Endothelial cell of umbilical vein (primary cell): ENCODE data around the gene CPT1A. TPM values are rescaled to one million over a fixed set of nuclear protein-coding genes. Genes with fewer than 3 reads are reported as not detected.

Experiments used
- BruUV-seq: library from RNA; stranded (reverse); fragments of 400-500 nt; replicated peaks from 2 replicates; lab custom pipeline; 2021; lab: Mats Ljungman, UMichigan
- CTCF ChIA-PET: fragments of 300-600, 350-600 bp; sonication (Branson Sonifier 250); formaldehyde crosslinking; loops from one replicate; lab custom pipeline; 2021; ENCODE audit warnings: antibody characterized with exemption, inconsistent platforms; lab: Charles Lee
- POLR2A ChIA-PET: fragments of 300-600, 350-600 bp; sonication (Branson Sonifier 250); formaldehyde crosslinking; loops from one replicate; lab custom pipeline; 2021; ENCODE audit warnings: antibody characterized with exemption, inconsistent platforms; lab: Charles Lee
- DNase-seq: peaks from one replicate; pipeline ENCODE4 v3.0.0-alpha.2; 2011; ENCODE audit warnings: low read depth, low spot score
- FAIRE-seq: peaks from 2 replicates; lab custom pipeline; 2011; peaks lifted over from hg19 to GRCh38; lab: Jason Lieb, UNC
- H2AFZ ChIP-seq: 2 replicates; pipeline ENCODE4 v1.6.0; 2012; ENCODE audit warnings: low read depth, low read length, control low read depth, inconsistent platforms
- H3K27ac ChIP-seq: 2 replicates; pipeline ENCODE4 v1.5.1; 2011; ENCODE audit warnings: low read depth, mild to moderate bottlenecking, control low read depth, low read length, moderate library complexity; ENCODE audit not compliant: insufficient read depth
- H3K27me3 ChIP-seq, 2 experiments: 2 replicates each; pipeline versions ENCODE4 v1.6.0 to v1.6.1; 2011; ENCODE audit warnings: low read length in 2 of 2, mixed read lengths in 1 of 2; ENCODE audit not compliant: control insufficient read depth in 2 of 2, insufficient read depth in 2 of 2
- H3K36me3 ChIP-seq, 2 experiments: 2 replicates in 1 of 2; 3 replicates in 1 of 2; pipeline ENCODE4 v1.5.1; 2011; ENCODE audit warnings: low read length in 2 of 2, mild to moderate bottlenecking in 1 of 2, moderate library complexity in 1 of 2; ENCODE audit not compliant: control insufficient read depth in 2 of 2, insufficient read depth in 2 of 2; ENCODE audit errors: extremely low read depth in 1 of 2
- H3K4me1 ChIP-seq: 3 replicates; pipeline ENCODE4 v1.5.1; 2011; ENCODE audit warnings: mild to moderate bottlenecking, low read length; ENCODE audit not compliant: control insufficient read depth, insufficient read depth; ENCODE audit errors: extremely low read depth
- H3K4me2 ChIP-seq: 2 replicates; pipeline ENCODE4 v1.6.1; 2011; ENCODE audit warnings: low read length, control low read depth, mixed read lengths; ENCODE audit not compliant: insufficient read depth
- H3K4me3 ChIP-seq, 3 experiments: fragments of 200-600 bp in 1 of 3; sonication (generic), shearing (Covaris generic) in 1 of 3; replicated peaks in 1 of 3; 2 replicates each; pipeline ENCODE4 v1.5.1; 2011 to 2016; ENCODE audit warnings: control low read depth in 3 of 3, low read length in 3 of 3, mild to moderate bottlenecking in 2 of 3, inconsistent platforms in 1 of 3, low read depth in 1 of 3, moderate library complexity in 1 of 3; ENCODE audit not compliant: insufficient read depth in 1 of 3
- H3K79me2 ChIP-seq: 2 replicates; pipeline ENCODE4 v1.6.0; 2012; ENCODE audit warnings: low read length, inconsistent platforms; ENCODE audit not compliant: control insufficient read depth, insufficient read depth
- H3K9ac ChIP-seq: replicated peaks from 2 replicates; pipeline ENCODE3; 2011; ENCODE audit warnings: low read length, control low read depth; ENCODE audit not compliant: insufficient read depth; ENCODE audit errors: extremely low read depth
- H3K9me1 ChIP-seq: replicated peaks from 3 replicates; pipeline ENCODE4 v1.6.0; 2011; ENCODE audit warnings: mild to moderate bottlenecking, low read length; ENCODE audit not compliant: control insufficient read depth, insufficient read depth; ENCODE audit errors: extremely low read depth
- H3K9me3 ChIP-seq: replicated peaks from 2 replicates; pipeline ENCODE4 v1.5.1; 2012; ENCODE audit warnings: low read length, inconsistent platforms; ENCODE audit not compliant: control insufficient read depth, insufficient read depth
- H4K20me1 ChIP-seq: replicated peaks from 2 replicates; pipeline ENCODE3; 2011; ENCODE audit warnings: mild to moderate bottlenecking, low read length; ENCODE audit not compliant: control insufficient read depth, insufficient read depth; ENCODE audit errors: extremely low read depth
- EZH2 ChIP-seq: IDR thresholded peaks from 2 replicates; pipeline ENCODE4 v1.6.1; 2012; ENCODE audit warnings: borderline replicate concordance, low read depth, mild to moderate bottlenecking, moderate library complexity, low read length, inconsistent platforms; ENCODE audit not compliant: severe bottlenecking
- FOS ChIP-seq: IDR thresholded peaks from 2 replicates; pipeline ENCODE4 v1.6.1; 2011; ENCODE audit warnings: mild to moderate bottlenecking, low read length, moderate library complexity, borderline replicate concordance; ENCODE audit not compliant: insufficient read depth
- GATA2 ChIP-seq: IDR thresholded peaks from 2 replicates; pipeline ENCODE4 v1.7.0; 2011; ENCODE audit warnings: low read depth, mild to moderate bottlenecking, moderate library complexity, mixed read lengths, low read length; ENCODE audit not compliant: insufficient read length, insufficient read depth
- JUN ChIP-seq: IDR thresholded peaks from 2 replicates; pipeline ENCODE4 v1.6.1; 2011; ENCODE audit warnings: borderline replicate concordance, low read depth; ENCODE audit not compliant: insufficient read length, insufficient read depth
- MAX ChIP-seq: IDR thresholded peaks from 2 replicates; pipeline ENCODE4 v1.6.1; 2011; ENCODE audit not compliant: insufficient read depth, insufficient read length
- MYC ChIP-seq: IDR thresholded peaks from one replicate; pipeline ENCODE4 v1.6.1; 2011; ENCODE audit warnings: mild to moderate bottlenecking, low read depth, low read length
- POLR2A ChIP-seq: IDR thresholded peaks from 2 replicates; pipeline ENCODE4 v1.6.1; 2012; ENCODE audit warnings: low read depth, mild to moderate bottlenecking, control low read depth, low read length
- POLR2AphosphoS5 ChIP-seq: IDR thresholded peaks from 2 replicates; pipeline ENCODE4 v1.6.1; 2012; ENCODE audit warnings: low read depth, mild to moderate bottlenecking, control low read depth, low read length, moderate library complexity; ENCODE audit not compliant: insufficient read depth
- dilution Hi-C: fragments of 300-500 bp; cut with MboI; formaldehyde crosslinking; loops from one replicate; pipeline ENCODE4 v1.15.0; 2019; ENCODE audit warnings: low sequenced_read_pairs; ENCODE audit not compliant: extremely low pct_ligation_motif_present
- intact Hi-C: fragments of 100-400 bp; cut with micrococcal nuclease; formaldehyde crosslinking; loops from one replicate; pipeline ENCODE4 v1.10.0; 2022
- polyA plus RNA-seq, 4 experiments: library from polyadenylated mRNA; depleted of rRNA in 3 of 4; stranded (reverse) in 3 of 4; unstranded in 1 of 4; fragments of >200 nt; gene quantifications; 2 replicates each; pipeline versions ENCODE4 v1.2.1 to v1.2.3, GENCODE V29; 2011 to 2012; ENCODE audit warnings: missing spikeins in 1 of 4
- total RNA-seq: library from RNA; stranded (reverse); gene quantifications from 2 replicates; pipeline ENCODE4 v1.2.3, GENCODE V29; 2021
- TF ChIP-seq, protein P1 (sequence below), 2 donors: IDR thresholded peaks; 1 replicate in 1 of 2; 2 replicates in 1 of 2; pipeline ENCODE4 v1.5.1; 2011; ENCODE audit warnings: low read length in 2 of 2, mild to moderate bottlenecking in 2 of 2, moderate library complexity in 2 of 2, control low read depth in 1 of 2, inconsistent platforms in 1 of 2, low read depth in 1 of 2; ENCODE audit not compliant: insufficient read depth in 1 of 2; ENCODE audit errors: extremely low read depth in 1 of 2

CPT1A gene
- total and polyA plus RNA-seq, 2 donors (not counting 3 experiments of a cell fraction or from before 2014, with no cell fraction given) = 26.3 to 62.1 TPM

- no peak overlapping the region for H3K4me2 ChIP-seq
- H3K9ac ChIP-seq = no peak overlapping the region
- no peaks in the 10 kb centered on the region for H3K79me2 ChIP-seq
- dilution Hi-C loops = no loop called here
- H3K27ac ChIP-seq = no peak overlapping the region
- TF ChIP-seq MYC (no peak), GATA2 (no peak), POLR2AphosphoS5 (no peak), POLR2A (no peak)
- TF ChIP-seq, protein P1, sequence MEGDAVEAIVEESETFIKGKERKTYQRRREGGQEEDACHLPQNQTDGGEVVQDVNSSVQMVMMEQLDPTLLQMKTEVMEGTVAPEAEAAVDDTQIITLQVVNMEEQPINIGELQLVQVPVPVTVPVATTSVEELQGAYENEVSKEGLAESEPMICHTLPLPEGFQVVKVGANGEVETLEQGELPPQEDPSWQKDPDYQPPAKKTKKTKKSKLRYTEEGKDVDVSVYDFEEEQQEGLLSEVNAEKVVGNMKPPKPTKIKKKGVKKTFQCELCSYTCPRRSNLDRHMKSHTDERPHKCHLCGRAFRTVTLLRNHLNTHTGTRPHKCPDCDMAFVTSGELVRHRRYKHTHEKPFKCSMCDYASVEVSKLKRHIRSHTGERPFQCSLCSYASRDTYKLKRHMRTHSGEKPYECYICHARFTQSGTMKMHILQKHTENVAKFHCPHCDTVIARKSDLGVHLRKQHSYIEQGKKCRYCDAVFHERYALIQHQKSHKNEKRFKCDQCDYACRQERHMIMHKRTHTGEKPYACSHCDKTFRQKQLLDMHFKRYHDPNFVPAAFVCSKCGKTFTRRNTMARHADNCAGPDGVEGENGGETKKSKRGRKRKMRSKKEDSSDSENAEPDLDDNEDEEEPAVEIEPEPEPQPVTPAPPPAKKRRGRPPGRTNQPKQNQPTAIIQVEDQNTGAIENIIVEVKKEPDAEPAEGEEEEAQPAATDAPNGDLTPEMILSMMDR (IDR thresholded peaks at IDR 0.05; ENCODE audit: extremely low read depth in 1 of 2, insufficient read depth in 1 of 2, low read depth in 1 of 2, low read length in 2 of 2) = no peak
- ChIA-PET CTCF (no interaction called here), POLR2A (no interaction called here)
- no peak overlapping the region for H2AFZ ChIP-seq
- H3K9me3 ChIP-seq = no peaks in the 10 kb centered on the region
- H4K20me1 ChIP-seq = no peaks in the 10 kb centered on the region
- no peak overlapping the region for H3K4me3 ChIP-seq
- no TSS peak for BruUV-seq
- no peaks in the 10 kb centered on the region for H3K36me3 ChIP-seq
- no peak for DNase-seq
- no peaks in the 10 kb centered on the region for H3K9me1 ChIP-seq
- FAIRE-seq = no peak
- intact Hi-C loops = loop anchor here (5.0 kb wide), 1 partner anchor 38 kb away; no protein-coding TSS in a partner anchor
- peaks cover 6% of the 10 kb centered on the region for H3K4me1 ChIP-seq
- no peaks in the 10 kb centered on the region for H3K27me3 ChIP-seq
Observed at GRCh38 chr11:68865241-68865640, 23.5 kb upstream of the CPT1A start.

DNA sequence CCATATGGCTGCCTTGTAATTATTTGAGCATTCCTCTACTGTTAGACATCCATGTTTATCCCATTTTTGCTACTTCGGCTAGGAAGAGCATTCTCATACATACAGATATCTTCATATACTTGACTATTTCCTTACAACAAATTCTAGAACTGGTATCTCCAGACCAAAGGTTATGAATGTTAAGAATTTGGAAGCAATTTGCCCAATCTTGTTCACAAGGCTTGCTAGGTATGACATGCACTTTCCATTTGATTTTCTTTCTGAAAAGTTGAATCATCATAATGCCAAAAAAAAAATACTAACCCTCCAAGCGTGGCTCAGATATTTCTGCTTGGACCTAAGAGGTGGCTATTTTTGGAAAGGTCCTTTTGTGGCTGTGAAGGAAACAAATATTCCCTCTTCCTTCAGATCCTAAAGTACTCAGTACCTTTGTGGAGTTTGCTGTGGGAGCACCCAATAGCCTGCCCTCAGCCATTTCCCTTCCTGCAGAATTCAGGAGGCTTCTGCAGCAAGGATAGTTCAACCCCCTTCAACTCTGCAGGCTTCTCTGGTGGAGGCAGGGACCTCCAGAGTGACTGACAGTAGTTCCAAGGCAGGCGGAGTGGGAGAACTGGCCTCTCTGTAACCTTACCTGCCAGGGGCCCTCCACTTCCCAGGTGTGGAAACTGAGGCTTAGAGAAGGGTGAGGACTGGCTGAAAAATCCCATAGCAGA lies 22.0 kb upstream of the CPT1A start:
- POLR2A ChIA-PET = no interaction called here
- H4K20me1 ChIP-seq = no peaks in the 10 kb centered on the region
- no peak for FAIRE-seq
- no peak for TF ChIP-seq GATA2
- no peak for TF ChIP-seq JUN
- no peak for TF ChIP-seq POLR2A
- TF ChIP-seq MYC = no peak
- TF ChIP-seq EZH2 = no peak
- TF ChIP-seq POLR2AphosphoS5 = no peak
- TF ChIP-seq, protein P1 (IDR thresholded peaks at IDR 0.05; ENCODE audit: extremely low read depth in 1 of 2, insufficient read depth in 1 of 2, low read depth in 1 of 2, low read length in 2 of 2) = no peak
- no peak for TF ChIP-seq FOS
- no peak for TF ChIP-seq MAX
- CTCF ChIA-PET = no interaction called here
- no peak for DNase-seq
- intact Hi-C loops (no loop called here), dilution Hi-C loops (no loop called here)
- no TSS peak for BruUV-seq
- H3K9me3 ChIP-seq = no peaks in the 10 kb centered on the region
- H3K79me2 ChIP-seq = no peaks in the 10 kb centered on the region
- no peak overlapping the region for H3K4me3 ChIP-seq
- H3K27ac ChIP-seq = no peak overlapping the region
- H2AFZ ChIP-seq = no peak overlapping the region
- H3K9me1 ChIP-seq = no peaks in the 10 kb centered on the region
- H3K27me3 ChIP-seq = no peaks in the 10 kb centered on the region
- no peaks in the 10 kb centered on the region for H3K36me3 ChIP-seq
- no peak overlapping the region for H3K9ac ChIP-seq
- H3K4me2 ChIP-seq = no peak overlapping the region
- no peaks in the 10 kb centered on the region for H3K4me1 ChIP-seq
